ENCODE measurements around the gene ZNF77.

- TF ChIP-seq, protein P1, sequence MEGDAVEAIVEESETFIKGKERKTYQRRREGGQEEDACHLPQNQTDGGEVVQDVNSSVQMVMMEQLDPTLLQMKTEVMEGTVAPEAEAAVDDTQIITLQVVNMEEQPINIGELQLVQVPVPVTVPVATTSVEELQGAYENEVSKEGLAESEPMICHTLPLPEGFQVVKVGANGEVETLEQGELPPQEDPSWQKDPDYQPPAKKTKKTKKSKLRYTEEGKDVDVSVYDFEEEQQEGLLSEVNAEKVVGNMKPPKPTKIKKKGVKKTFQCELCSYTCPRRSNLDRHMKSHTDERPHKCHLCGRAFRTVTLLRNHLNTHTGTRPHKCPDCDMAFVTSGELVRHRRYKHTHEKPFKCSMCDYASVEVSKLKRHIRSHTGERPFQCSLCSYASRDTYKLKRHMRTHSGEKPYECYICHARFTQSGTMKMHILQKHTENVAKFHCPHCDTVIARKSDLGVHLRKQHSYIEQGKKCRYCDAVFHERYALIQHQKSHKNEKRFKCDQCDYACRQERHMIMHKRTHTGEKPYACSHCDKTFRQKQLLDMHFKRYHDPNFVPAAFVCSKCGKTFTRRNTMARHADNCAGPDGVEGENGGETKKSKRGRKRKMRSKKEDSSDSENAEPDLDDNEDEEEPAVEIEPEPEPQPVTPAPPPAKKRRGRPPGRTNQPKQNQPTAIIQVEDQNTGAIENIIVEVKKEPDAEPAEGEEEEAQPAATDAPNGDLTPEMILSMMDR (IDR thresholded peaks at IDR 0.05; ENCODE audit: poor library complexity, severe bottlenecking) = no peak
- TF ChIP-seq SMC3 (conservative IDR thresholded peaks at IDR 0.05; ENCODE audit: poor library complexity) = no peak
- no peak for TF ChIP-seq EZH2 (IDR thresholded peaks at IDR 0.05; ENCODE audit: borderline replicate concordance, insufficient read depth, low read length, poor library complexity, severe bottlenecking)
- TF ChIP-seq, protein P2, sequence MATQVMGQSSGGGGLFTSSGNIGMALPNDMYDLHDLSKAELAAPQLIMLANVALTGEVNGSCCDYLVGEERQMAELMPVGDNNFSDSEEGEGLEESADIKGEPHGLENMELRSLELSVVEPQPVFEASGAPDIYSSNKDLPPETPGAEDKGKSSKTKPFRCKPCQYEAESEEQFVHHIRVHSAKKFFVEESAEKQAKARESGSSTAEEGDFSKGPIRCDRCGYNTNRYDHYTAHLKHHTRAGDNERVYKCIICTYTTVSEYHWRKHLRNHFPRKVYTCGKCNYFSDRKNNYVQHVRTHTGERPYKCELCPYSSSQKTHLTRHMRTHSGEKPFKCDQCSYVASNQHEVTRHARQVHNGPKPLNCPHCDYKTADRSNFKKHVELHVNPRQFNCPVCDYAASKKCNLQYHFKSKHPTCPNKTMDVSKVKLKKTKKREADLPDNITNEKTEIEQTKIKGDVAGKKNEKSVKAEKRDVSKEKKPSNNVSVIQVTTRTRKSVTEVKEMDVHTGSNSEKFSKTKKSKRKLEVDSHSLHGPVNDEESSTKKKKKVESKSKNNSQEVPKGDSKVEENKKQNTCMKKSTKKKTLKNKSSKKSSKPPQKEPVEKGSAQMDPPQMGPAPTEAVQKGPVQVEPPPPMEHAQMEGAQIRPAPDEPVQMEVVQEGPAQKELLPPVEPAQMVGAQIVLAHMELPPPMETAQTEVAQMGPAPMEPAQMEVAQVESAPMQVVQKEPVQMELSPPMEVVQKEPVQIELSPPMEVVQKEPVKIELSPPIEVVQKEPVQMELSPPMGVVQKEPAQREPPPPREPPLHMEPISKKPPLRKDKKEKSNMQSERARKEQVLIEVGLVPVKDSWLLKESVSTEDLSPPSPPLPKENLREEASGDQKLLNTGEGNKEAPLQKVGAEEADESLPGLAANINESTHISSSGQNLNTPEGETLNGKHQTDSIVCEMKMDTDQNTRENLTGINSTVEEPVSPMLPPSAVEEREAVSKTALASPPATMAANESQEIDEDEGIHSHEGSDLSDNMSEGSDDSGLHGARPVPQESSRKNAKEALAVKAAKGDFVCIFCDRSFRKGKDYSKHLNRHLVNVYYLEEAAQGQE (IDR thresholded peaks at IDR 0.05; ENCODE audit: borderline replicate concordance) = no peak
- no peak for TF ChIP-seq RAD21 (conservative IDR thresholded peaks at IDR 0.05)
- no peak for TF ChIP-seq POLR2AphosphoS5 (IDR thresholded peaks at IDR 0.05)
- TF ChIP-seq EP300 (conservative IDR thresholded peaks at IDR 0.05; ENCODE audit: poor library complexity, severe bottlenecking) = no peak
Measured at GRCh38 chr19:2917275-2918184, 27.2 kb downstream of the ZNF77 start.
